ENCODE data around the gene ETNPPL.
"Not testable (repeated sequence)": the region's sequence is repeated elsewhere in the genome, so short reads cannot be mapped to it uniquely, and the experiment has no call there.

ETNPPL gene

DNA sequence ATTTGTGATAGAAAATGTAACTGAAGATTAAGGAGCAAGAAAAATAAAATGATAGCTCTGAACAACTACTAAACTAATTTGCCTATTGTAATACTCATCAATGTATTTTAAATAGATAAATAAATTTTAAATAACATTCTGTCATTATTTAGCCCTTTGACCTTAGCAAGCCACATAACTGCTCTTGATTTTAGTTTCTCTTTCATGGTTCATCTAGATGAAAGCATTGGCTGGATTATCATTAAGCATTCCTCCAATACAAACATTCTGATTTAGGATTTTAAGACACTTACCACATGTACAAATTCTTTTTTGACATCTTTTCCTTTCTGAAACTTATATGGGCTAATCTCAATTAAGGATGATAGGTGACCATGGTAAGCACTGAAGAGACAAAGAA, 8.5 kb downstream of the ETNPPL start:
- no peak for ATAC-seq

DNA sequence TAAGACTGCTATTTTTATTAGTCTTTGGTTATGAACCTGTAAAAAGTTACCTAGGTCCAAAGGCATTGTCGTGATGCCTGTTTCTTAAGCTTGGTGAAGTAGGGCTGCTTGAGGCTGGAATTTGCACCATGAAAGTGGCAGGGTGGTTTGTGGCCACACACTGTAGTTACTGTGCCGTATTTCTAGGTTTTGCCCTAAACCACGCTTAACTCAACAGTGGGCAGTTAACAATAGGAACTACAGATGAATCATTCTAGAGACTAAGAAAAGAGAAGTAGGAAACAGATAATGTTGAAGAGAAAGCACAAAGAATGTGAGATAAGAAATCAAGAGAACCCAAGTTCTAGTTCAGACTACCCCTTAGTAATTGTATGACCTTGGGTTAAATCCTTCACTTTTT, 11.5 kb downstream of the ETNPPL start:
- no peak for ATAC-seq

DNA sequence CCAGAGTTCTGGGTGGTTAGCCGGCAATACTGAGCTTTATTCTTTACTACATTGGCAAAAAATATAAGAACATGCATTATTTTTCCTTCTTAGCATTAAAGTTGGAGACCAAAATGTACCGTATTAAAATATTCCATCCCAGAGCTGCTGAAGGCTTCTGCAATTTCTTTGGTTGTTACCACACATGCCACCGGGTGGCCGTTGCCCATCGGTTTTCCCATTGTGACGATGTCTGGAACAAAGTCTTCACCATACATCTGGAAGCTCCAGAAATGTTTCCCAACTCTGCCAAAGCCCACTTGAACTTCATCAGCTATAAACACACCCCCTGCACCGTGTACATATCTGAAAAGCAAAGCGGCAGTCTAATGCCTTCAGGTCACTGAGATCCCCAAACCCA, 13.7 kb downstream of the ETNPPL start:
- no peak for ATAC-seq

DNA sequence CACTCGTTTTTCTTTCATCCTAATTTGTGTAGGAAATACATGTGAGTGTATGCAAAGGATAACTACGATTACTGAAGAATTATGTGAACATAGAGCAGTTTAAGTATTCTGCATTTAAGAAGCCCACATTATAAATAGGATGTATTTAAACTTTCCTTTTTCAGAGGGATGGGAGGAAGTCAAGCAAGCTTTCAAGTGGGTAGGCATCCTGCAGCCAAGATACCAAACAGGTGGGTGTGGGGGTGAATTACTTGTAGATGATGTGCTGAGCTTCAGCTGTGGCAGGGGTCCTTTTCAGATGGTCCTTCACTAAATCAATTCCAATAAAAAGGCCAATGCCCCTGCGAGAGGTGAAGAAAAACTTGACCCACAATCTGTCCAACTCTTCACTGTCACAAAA, 16.3 kb downstream of the ETNPPL start:
- no peak for ATAC-seq

DNA sequence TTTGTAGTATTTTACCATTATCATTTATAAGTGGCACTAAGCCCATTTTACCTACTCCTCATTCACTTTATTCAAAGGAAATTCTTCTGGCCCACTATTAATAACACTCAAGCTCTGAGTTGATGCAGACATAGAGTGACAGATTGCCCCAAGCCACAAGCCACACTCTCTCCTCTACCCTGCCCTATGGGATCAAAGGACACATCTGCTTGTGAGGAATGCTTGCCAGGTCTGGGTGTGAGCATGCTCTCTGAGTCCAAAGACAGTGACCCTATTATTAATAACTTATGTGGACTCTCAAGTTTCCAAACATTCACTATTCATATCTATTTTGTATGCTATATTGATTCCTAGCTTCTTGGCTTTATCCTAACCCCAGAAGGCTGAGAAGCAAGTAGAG, 18.5 kb downstream of the ETNPPL start:
- no peak for ATAC-seq

DNA sequence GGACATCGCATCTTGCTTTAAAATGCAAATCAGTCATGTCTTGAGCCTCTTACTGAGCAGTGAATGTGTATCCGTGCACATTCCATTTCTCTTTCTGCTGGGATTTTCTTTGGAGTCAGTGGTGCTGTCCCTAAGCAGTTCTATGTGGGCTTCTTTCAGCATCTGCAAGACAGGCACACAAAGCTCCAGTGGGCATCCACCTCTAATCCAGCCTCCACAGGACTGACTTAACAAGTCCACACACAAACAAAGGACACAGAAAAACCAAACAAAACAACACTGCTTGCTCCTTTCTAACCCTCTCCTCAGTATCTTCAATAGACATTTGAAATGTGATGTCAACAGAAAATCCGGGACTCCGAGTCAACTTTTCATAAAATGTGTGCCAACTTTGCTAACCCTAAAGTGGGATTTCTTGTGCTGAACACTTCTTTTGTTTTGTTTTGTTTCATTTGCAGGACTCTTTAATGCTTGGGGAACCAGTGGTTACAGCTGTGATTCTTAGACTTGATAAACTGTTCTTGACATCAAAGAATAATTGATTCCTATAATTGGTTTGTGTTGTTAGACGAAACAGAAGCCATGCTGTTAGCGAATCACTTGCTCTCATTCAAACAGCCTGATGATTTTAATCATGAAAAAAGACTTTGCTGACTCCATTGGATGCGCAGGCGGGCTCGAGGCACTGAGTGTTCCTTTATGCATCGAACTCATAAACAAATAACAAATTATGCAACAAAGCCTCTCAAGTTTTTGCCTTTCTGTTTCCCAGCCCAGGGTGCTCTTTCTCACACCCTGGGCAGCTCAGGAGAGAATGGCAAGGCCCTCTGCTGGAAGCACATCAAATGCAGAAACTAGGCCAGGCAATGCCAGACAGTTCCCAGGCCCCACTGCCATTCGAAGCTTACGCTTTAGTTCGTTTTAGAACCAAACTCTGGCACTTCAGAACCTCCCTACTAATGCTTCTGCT, 20.1 kb downstream of the ETNPPL start:
- ATAC-seq = no peak

DNA sequence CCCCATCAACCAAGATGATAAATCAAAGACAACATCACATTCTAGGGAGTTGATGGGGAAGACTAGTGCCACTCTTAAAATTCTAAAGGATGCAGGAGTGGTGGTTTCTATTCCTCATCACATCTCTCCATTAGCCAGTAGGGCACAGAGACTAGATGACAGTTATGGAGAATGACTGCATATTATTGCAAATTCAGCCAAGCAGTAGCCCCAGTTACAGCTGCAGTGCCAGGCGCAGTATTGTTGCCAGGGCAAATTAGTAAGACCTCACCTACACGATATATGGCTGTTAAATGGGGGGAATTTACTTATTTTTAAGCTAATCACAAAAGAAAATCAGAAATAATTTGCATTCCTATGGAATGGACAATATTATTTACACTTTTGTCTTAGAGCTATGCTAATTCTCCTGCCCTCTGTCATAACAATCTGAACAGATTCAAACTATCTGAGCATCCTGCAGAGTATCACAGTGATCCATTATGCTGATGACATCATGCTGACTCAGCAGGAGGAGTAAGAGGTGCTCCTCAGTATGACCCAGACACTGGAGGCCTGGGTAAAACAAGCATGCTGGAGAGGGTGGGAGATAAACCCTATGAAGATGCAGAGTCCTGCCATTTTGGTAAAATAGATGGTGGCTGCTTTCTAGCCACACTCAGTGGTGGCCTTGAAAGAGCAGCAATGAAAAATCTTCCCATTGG, 24.7 kb downstream of the ETNPPL start:
- ATAC-seq = no peak

DNA sequence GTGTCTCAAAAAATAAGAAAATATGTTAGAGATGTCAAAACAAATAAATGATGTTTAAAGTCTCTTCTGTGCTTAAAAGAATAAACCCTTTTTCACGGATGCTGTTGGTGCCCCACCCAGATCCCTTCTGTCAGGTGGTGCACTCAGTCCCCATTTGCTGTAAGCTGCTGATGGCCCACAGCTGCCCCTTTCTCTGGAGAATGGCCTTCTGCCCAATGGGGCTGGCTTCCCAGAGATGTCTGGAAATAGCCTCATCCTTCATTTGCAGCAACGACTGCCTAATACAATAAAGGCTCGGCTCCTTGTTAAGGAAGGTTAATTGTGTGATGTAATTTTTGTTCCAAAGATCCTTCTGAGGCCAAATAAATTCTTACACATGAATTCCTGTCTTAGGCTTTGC, 31.8 kb downstream of the ETNPPL start:
- no peak for ATAC-seq

DNA sequence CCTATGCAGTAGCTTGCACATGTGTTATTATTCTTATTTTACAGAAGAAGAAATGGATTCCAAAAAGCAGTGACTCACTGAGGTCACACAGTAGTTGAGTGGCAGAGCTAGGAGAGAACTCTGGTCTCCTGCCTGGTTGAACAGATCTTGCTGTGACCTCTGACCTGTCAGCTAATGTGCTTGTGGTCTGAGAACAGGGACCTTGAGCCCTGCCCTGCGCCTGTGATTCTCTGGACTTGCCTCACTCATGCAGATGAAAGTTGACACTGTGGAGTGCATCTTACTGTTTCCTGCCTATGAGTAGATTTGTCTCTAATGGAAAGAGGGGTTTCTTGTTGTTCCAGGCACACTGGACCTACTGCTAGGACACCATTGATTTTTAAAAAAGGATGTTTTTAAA, 32.3 kb downstream of the ETNPPL start:
- no peak for ATAC-seq

DNA sequence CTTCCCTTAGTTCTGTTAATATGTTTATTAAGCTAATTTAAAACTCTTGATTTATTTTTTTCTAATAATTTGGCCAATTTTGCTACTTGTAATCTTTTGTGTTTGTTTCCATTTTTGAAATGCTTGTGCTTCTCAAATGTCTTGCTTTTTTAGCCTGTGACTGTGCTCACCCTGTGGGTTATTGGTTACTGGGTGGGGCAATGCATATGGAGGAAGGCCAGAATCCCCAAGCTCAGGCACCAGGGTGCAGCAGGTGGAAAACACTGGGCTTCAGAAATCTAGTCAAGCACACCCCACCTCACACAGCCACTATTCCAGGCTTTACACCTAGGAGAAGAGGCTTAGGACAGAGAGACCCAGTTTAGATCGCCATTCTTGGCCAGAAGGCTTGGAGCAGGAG, 33.1 kb downstream of the ETNPPL start:
- ATAC-seq = no peak

DNA sequence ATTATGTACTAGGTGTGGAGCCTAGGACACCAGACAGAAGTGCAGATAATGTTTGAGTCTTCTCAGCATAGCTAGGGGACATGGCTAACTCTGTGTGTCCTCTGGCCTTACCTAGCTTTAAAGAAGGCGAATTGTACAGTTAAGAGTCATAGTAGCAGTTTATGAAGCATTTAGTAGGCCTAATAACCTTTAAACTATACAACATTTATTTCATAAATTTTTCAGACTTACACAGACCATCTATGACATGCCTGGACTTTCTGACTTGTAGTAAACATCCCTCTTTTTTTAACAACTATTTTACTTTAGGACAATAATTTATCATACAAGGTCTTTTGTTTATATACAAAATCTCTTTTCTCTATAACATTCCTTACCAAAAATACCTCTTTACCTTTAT, 37.4 kb downstream of the ETNPPL start:
- ATAC-seq = no peak

DNA sequence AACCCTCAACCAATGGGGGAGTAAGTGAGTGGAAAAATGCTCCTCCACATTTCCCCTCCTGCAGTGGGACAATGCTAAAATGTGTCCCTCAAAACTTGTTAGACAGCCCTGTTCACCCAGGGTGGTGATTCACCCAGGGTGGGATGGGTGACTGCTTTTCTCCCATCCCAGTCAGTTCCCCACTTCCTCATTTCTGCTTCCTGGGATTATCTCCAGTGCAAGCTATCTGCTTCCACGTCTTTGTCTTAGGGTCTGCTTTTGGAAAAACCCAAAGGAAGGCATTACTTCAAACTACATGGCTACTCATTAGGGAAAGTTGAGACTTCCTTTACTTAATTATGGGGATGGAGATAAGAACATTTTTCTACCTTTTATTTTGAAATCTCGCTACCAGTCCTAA, 45.5 kb downstream of the ETNPPL start:
- no peak for ATAC-seq

DNA sequence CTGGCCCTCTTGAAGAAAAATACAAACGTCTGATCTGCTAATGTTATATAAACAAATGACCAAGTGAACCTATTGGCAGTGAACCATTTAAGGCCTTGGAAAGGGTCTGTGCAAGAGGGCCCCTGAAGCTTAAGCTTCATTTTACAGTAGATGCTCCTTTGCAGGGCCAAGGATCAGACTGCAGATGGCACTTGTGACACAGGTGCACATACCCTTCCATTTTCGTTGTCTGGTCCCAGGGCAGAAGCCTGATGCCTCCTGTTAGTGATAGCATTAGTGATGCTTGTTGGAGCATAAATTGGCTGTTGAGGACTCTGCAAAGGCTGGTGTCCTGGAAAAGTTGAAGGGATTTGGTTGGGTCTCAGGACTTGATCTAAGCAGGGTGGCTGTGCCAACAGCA, 46.5 kb downstream of the ETNPPL start:
- no peak for ATAC-seq

DNA sequence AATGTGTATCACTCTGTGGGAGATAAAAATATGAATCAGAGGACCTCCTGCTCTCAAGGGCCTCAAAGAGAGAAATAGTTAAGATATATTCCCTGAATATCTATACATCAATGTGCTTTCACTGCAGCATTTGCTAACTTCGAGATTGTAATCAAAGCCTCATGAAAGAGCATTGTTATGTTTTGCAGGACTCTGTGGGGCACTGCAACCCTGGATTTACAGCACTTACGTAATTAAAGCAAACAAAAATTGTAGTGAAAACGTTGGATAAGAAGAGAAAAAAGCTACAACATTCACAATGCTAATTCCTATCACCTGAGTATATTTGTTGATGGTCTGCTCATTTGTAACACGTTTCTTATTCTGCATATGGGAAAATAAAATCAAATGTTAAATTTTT, 48.0 kb downstream of the ETNPPL start:
- no peak for ATAC-seq

DNA sequence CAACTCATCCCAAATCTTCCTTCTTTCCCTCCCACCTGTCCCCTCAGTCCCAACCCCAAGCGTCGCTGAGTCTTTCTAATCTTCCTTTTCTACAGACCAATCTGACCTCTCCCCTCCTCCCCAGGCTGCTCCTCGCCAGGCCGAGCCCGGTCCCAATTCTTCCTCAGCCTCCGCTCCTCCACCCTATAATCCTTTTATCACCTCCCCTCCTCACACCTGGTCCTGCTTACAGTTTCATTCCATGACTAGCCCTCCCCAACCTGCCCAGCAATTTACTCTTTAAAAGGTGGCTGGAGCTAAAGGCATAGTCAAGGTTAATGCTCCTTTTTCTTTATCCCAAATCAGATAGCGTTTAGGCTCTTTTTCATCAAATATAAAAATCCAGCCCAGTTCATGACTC, 52.3 kb downstream of the ETNPPL start:
- ATAC-seq = not testable (repeated sequence)

DNA sequence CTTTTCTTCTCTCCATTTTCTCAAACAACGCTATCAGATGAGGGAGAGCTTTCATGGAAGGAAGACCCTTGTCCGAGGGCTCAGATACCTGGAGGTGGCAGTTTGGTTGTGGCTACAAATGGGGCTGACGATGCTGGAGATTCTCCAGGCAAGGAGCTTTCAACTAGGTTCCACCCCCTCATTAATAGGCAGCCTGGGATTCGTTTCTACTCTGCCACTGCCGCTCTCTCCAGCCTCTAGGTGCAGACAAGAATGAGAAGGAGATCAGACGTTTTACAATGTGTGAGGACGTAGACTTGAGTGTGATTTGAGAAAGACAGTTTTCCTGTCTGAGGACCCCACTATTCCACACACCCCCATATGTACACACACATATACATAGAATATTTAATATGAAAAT, 53.1 kb downstream of the ETNPPL start:
- no peak for ATAC-seq

DNA sequence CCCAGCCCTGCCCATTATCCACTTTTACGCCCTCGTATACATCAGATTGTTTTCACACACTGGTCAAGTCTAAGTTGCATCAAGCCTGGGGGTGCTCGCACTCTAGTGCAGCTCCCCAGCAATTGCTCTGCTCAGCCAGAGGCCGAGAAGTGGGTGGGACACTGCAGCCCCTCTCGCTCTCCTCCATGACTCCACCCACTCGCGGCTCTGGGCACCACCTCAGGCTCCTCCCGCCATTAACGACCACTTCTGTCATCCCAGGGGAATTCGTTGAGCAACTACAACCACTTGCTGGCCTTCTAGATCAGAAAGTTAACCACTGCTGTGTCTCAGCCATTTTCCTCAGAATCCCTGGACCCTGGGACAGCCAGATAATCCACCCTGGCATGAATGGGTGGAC, 53.6 kb downstream of the ETNPPL start:
- no peak for ATAC-seq

DNA sequence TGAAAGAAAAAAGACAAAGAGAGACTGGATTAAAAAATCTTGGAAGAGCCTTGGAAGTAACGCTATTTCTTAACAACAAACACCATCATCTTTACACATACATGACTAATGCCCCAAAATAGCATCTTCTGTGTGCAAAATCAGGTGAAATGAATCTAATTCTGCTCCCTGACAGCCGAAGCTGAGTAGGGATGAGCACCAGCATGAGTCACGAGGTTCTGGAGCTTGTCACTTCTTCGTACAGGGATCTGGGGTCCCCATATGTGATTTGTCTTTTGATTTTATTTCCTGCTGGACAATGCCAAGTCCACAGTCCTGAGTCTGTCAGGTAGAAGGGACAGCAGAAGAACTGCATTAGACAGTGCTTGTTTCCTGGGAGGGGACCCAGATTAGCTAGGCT, 56.6 kb downstream of the ETNPPL start:
- no peak for ATAC-seq

DNA sequence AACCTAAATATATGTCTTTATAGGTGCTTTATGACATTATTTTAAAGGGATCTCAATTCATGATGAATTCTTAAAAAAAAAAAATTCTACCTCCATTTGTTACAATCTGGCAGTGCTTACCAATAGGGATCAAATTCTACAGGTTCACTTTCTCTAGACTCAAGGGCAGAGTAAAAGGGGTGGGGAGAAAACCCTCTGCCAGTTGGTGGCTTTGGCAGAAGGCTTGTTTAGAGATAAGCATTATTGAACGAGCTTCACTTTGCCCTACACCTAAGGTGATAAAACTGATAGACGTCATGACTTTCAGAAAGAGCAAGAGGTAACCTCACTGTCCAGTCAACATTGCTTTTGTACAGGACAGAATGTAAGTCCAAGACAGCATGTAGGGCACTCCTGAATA, 58.9 kb downstream of the ETNPPL start:
- no peak for ATAC-seq

DNA sequence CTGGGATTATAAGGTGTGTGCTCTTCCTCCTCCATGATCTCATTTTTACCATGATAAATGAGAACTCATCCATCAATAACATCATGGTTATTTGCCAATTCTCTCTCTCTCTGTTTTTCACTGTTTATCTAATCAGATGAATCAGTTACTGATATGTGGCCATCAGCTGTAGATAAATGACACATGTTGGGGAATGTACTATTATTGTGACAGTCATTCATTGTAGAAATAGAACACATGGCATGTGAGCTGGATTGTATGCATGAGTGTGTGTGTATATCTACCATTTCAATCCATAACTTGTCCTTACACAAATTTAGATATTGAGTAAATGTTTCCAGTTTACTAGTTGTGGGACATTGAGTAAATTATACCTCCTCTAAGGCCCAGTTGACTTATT, 59.5 kb downstream of the ETNPPL start:
- ATAC-seq = no peak

DNA sequence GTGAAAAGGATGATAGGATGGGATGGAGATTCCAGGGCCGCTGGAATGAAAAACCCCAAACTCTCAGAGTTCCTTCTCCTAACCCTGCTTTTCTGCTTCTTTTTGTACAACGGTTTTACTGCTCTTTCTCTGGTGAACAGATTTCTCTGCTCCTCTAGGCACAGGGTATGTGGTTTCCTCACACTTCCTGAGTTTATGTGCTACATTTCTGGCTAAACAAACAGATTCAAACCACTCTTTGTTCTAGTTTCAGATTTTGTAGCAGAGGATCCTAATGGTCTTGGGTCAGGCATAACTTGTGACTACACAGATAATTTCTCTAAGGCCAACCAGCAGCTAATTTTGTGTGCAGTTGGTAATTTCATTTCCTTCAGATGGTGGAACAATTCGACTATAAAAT, 59.9 kb downstream of the ETNPPL start:
- ATAC-seq = no peak

DNA sequence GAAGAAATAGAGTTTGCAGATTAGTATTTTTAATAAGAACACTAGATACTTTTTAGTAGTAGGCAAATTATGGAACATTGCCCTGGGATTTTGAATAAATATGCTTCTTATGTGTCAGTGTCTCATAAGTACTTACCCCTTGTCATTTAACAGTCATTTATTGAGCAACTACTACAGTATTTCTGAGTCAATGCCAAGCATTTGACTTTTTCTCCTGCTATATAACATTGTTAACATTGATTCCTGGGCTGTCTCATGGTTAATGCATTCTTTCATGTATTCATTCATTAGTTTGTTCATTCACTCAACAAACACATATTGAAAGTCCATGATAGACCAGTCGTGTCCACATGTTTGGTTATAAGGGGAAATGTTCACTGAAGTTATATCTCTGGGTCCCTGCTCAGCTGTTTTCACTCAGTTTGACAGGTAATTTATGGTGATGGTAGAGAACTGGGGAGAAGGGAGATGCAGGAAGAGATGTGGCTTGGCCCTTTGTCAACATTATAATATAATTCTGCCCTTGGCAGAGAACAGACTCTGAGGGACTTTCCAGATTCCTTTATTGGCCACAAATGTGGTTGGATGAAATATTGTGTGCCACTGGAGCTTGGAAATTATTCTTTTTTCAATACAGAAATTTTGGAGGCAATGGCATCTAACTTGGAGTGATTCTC, 62.6 kb downstream of the ETNPPL start:
- ATAC-seq = no peak

DNA sequence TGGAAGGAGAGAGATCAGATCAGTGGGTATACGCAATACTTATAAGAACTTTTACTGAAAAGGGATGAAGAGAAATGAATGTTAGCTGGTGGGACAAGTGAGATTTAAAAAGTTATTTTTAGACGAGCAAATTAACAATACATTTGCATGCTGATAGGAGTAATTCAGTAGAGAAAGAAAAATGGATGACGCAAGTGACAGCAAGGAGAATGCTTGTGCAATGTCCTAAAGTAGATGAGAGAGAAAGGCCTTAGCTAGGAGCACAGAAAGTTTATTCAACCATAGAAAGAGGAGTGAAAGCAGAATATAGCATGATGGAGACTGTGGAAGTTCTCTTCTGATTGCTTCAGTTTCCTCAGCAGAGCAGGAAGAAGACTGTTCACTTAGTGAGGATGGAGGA, 66.7 kb downstream of the ETNPPL start:
- ATAC-seq = no peak

DNA sequence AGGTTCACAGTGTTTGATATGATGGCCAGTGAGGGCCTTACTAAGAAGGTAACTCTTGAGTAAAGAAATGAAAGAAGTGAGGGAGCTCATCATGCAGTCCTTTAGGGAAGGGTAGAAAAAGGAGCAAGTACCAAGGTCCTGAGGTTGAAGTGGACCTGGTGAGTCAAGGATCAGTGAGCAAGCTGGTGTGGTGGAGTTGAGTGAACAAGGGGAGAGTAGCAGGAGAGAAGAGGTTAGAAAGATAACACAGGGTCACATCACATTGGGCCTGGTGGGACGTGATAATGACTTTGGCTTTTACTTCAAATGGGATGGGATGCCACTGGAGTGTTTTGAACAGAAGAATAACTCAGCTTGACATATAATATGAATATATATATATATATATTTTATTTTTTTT, 67.8 kb downstream of the ETNPPL start:
- ATAC-seq = no peak
